MM.1S (cell line): ENCODE measurements around the gene FBH1.

Source experiments
- DNase-seq: peaks from one replicate; pipeline ENCODE4 v3.0.0-alpha.2; 2015
- H2AFZ ChIP-seq: fragments of 300-600 bp; sonication (generic); 2 replicates; pipeline ENCODE4 v1.6.0; 2016; ENCODE audit warnings: antibody characterized with exemption, low read length
- H3F3A ChIP-seq: fragments of 300-600 bp; sonication (generic); 2 replicates; pipeline ENCODE4 v1.6.1; 2016; ENCODE audit warnings: mild to moderate bottlenecking, antibody characterized with exemption, low read length, moderate library complexity, mixed read lengths; ENCODE audit not compliant: insufficient read depth
- H3K27ac ChIP-seq: fragments of 300-600 bp; sonication (generic); 2 replicates; pipeline ENCODE4 v1.5.1; 2016; ENCODE audit warnings: mild to moderate bottlenecking, low read length
- H3K27me3 ChIP-seq: fragments of 300-600 bp; sonication (generic); replicated peaks from 2 replicates; pipeline ENCODE4 v1.6.0; 2016; ENCODE audit warnings: low read length; ENCODE audit not compliant: insufficient read depth
- H3K36me3 ChIP-seq: fragments of 300-600 bp; sonication (generic); replicated peaks from 2 replicates; pipeline ENCODE4 v1.6.1; 2016; ENCODE audit warnings: mild to moderate bottlenecking, low read length, mixed read lengths; ENCODE audit not compliant: insufficient read depth
- H3K4me1 ChIP-seq: fragments of 300-600 bp; sonication (generic); 2 replicates; pipeline ENCODE4 v1.6.1; 2016; ENCODE audit warnings: low read length, mixed read lengths
- H3K4me2 ChIP-seq: fragments of 300-600 bp; sonication (generic); 2 replicates; pipeline ENCODE4 v1.6.0; 2016; ENCODE audit warnings: low read depth, low read length
- H3K4me3 ChIP-seq: fragments of 300-600 bp; sonication (generic); 2 replicates; pipeline ENCODE4 v1.5.1; 2016; ENCODE audit warnings: low read length, mixed read lengths
- H3K79me2 ChIP-seq: fragments of 300-600 bp; sonication (generic); 2 replicates; pipeline ENCODE4 v1.6.1; 2016; ENCODE audit warnings: mixed run types, low read length, mixed read lengths
- H3K9ac ChIP-seq: fragments of 300-600 bp; sonication (generic); 2 replicates; pipeline ENCODE4 v1.6.1; 2016; ENCODE audit warnings: low read length, mixed read lengths
- H3K9me2 ChIP-seq: fragments of 300-600 bp; sonication (generic); replicated peaks from 2 replicates; pipeline ENCODE4 v1.6.1; 2016; ENCODE audit warnings: mild to moderate bottlenecking, low read length, mixed read lengths; ENCODE audit not compliant: insufficient read depth
- H3K9me3 ChIP-seq: fragments of 300-600 bp; sonication (generic); replicated peaks from 2 replicates; pipeline ENCODE4 v1.6.1; 2016; ENCODE audit warnings: mild to moderate bottlenecking, low read length, mixed read lengths; ENCODE audit not compliant: insufficient read depth
- H4K20me1 ChIP-seq: fragments of 300-600 bp; sonication (generic); 2 replicates; pipeline ENCODE4 v1.6.1; 2016; ENCODE audit warnings: mild to moderate bottlenecking, low read length, moderate library complexity, mixed read lengths; ENCODE audit not compliant: insufficient read depth
- CTCF ChIP-seq: fragments of 300-600 bp; sonication (generic); IDR thresholded peaks from 2 replicates; pipeline ENCODE4 v1.5.1; 2016; ENCODE audit warnings: antibody characterized with exemption, low read length, mixed read lengths
- EZH2 ChIP-seq: fragments of 300-600 bp; sonication (generic); optimal IDR thresholded peaks from 2 replicates; pipeline ENCODE3; 2017; ENCODE audit warnings: low read depth, mild to moderate bottlenecking, antibody characterized with exemption, low read length, mixed read lengths
- EZH2phosphoT487 ChIP-seq: fragments of 300-600 bp; sonication (generic); IDR thresholded peaks from 2 replicates; pipeline ENCODE4 v1.6.1; 2018; ENCODE audit warnings: antibody characterized with exemption, low read length

The FBH1 gene

GRCh38 chr10:5971315-5971832 lies 81.3 kb downstream of the FBH1 start:
- Histone ChIP-seq H3K9me2 (no peaks in the 10 kb centered on the region), H3K9ac (no peak overlapping the region), H3F3A (peaks cover 16% of the 10 kb centered on the region), H3K4me1 (peaks cover 20% of the 10 kb centered on the region), H3K27me3 (no peaks in the 10 kb centered on the region), H3K27ac (peak overlapping the region; percentile 1; the same call in 1 of the 2 replicates), H3K36me3 (no peaks in the 10 kb centered on the region), H3K79me2 (peaks cover 79% of the 10 kb centered on the region), H4K20me1 (no peaks in the 10 kb centered on the region), H3K9me3 (no peaks in the 10 kb centered on the region), H2AFZ (peak overlapping the region; percentile 12; the same call in 1 of the 2 replicates), H3K4me2 (peak overlapping the region; percentile 72), H3K4me3 (peak overlapping the region; percentile 31)
- DNase-seq: no peak
- no peak for TF ChIP-seq CTCF
- no peak for TF ChIP-seq EZH2
- TF ChIP-seq EZH2phosphoT487: no peak

GRCh38 chr10:5971886-5972285 lies 81.8 kb downstream of the FBH1 start:
- peaks cover 21% of the 10 kb centered on the region for H3F3A ChIP-seq
- H2AFZ ChIP-seq: no peak overlapping the region
- TF ChIP-seq CTCF (no peak), EZH2phosphoT487 (no peak), EZH2 (no peak)
- H3K27ac ChIP-seq: no peak overlapping the region
- no peak overlapping the region for H3K4me3 ChIP-seq
- H4K20me1 ChIP-seq: no peaks in the 10 kb centered on the region
- H3K36me3 ChIP-seq: no peaks in the 10 kb centered on the region
- H3K27me3 ChIP-seq: no peaks in the 10 kb centered on the region
- peaks cover 20% of the 10 kb centered on the region for H3K4me1 ChIP-seq
- H3K4me2 ChIP-seq: peak overlapping the region; percentile 72
- H3K79me2 ChIP-seq: peaks cover 84% of the 10 kb centered on the region
- no peaks in the 10 kb centered on the region for H3K9me3 ChIP-seq
- no peak overlapping the region for H3K9ac ChIP-seq
- no peak for DNase-seq
- no peaks in the 10 kb centered on the region for H3K9me2 ChIP-seq

- TF ChIP-seq EZH2 (no peak), EZH2phosphoT487 (no peak), CTCF (no peak)
- H3K4me1 ChIP-seq: peaks cover 20% of the 10 kb centered on the region
- H3K27me3 ChIP-seq: no peaks in the 10 kb centered on the region
- H3K36me3 ChIP-seq: no peaks in the 10 kb centered on the region
- H3K27ac ChIP-seq: no peak overlapping the region
- no peaks in the 10 kb centered on the region for H3K9me2 ChIP-seq
- H4K20me1 ChIP-seq: no peaks in the 10 kb centered on the region
- H3K4me3 ChIP-seq: no peak overlapping the region
- H2AFZ ChIP-seq: no peak overlapping the region
- DNase-seq: no peak
- H3K9me3 ChIP-seq: no peaks in the 10 kb centered on the region
- no peak overlapping the region for H3K4me2 ChIP-seq
- H3K9ac ChIP-seq: no peak overlapping the region
- peaks cover 82% of the 10 kb centered on the region for H3K79me2 ChIP-seq
- peaks cover 28% of the 10 kb centered on the region for H3F3A ChIP-seq
These were observed 83.0 kb downstream of the FBH1 start for GRCh38 chr10:5973069-5973468.
